HG02571 (cell line): Measurements from ENCODE around the gene OPCML.

Source experiments
- ATAC-seq: cut with Tn5 transposase; IDR thresholded peaks from one replicate; pipeline ENCODE4 v1.9.1; 2021; ENCODE audit warnings: mild to moderate bottlenecking, moderate library complexity; ENCODE audit not compliant: unreplicated experiment

The OPCML gene

DNA sequence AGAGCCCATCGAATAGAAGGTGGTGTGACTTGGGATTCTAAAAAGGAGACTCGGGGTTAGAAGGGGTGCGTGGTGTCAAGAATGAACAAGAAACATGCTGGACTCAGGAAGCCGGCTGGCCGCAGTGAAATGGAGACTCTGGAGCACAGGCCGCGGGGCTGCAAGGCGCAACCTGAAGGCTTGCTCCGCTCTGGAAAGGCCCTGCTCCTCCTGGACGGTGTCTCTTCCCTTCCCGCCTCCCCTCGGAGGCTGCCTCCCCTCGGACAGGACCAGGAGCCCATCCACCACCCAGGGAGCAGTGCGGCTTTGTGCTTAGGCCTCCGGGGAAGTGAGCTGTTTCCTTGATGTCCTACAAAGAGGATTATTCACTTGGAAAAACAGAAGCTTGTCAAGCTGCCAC, 170.1 kb downstream of the OPCML start:
- no peak for ATAC-seq

DNA sequence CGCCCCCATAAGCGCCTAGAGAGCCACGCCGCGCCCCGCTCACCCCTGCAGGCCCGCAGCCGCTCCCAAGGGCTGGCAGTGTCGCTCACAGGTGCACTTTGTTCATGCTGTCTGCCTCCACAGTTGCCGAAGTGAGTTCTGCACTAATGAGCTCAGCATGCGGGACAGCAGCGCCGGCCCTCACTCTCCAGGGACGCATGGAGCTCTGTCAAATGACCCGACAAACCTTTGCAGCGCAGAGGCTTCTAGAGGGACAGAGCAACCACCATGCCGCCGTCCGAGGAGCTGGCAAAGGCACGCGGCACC, 170.7 kb downstream of the OPCML start:
- no peak for ATAC-seq

DNA sequence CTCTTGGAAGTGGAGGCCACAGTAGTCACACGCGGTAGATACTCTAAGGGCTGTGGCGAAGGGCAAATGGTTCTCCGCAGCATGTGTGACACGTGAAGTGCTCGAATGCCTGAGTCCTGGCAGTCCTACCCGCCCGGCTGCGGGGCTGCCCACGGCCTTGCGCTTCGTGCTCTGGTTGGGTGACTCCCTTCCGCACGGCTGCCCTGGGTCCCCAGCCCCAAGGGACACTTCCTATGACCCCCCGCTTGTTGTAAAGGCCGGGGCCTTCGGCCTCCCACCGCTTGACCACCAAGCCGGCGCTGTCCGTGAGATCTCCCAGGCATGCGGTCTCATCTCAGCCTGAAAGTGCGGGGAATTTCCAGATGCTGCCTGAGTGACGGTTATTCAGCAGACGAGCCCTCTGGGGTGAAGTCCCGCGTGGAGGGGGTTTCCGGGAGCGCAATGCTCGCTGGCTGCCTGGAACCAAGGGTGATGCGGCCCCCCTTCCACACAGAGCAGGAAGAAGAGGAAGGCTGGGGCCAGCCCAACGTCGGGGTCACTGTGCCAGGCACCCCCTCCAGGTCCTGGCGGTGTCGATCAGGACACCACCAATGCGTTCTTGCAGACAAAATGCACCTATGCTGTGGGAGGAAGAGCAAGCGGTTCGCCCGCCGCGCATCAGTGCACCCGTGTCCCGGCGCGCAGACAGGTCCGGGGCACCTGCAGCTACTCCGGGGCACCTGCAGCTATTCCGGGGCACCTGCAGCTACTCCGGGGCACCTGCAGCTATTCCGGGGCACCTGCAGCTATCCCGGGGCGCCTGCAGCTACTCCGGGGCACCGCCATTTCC, 171.2 kb downstream of the OPCML start:
- no peak for ATAC-seq

DNA sequence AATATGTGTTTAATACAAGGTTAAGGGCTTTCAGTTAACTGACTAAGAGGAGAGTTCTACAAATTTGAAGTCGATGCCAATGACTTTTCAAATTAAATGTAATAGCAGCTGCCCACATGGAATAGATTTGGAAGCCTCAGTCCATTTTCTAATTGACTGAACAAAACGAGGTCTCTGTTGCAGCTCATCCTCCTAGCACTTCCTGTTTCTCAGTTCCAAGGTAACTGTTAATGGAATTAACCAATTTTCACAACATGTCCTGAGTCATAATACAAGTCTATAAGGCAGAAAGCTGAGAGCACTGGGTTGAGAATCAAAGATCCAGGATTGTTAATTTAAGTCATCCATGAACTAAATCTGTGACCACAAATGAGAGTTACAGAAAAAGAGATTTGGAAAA, 177.2 kb downstream of the OPCML start:
- ATAC-seq, result no peak

DNA sequence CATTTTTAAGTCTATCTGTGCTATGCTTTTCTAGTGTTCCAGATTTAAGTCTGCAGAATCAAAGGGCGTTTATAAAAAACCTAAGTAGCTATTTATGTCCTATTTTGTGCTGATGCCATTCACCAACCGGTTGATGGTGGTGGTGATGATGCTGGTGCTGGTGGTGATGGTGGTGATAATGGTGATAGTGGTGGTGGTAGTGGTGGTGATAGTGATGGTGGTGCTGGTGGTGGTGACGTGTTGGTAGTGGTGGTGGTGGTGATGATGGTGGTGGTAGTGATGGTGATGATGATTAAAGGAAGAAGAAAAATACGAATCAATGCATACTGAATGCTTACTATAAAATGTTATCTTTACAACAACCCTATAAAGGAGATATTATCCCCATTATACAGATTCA, 178.2 kb downstream of the OPCML start:
- ATAC-seq, result no peak

DNA sequence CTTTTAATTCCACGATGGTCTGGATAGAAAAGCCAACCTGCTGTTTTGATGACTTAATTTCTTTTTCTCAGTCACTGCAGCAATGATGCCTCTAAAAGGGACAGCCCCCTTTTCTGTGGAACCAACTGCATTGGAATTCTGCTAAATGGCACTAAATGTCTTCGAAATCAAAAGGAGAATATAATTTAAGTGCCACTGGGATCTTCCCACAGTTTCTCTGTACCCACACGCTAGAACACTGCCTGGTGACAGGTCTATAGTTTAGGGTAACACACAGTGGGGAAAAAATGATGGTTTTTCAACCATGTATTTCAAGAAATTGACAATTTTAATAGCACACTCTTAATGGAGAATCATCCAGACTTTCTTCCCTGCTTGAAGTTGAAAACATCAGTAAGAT, 182.3 kb downstream of the OPCML start:
- ATAC-seq, result no peak

DNA sequence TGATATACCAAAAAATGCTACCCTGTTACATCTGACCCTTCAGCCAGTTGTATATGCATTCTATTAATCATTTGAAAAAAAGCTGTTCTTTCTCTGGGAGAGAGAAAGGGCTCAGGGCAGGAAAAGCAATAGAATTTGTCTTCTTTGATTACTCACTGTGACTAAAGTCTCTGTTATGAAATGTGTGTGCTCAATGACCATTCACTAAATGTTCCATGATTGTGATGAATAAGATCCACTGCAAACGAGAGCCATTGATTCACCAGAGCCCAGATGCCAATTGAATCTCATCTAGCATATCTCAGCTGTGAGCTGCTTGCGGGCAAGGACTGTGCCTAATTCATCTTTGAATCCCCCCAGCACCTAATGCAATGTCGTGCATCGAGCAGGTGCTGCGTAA, 184.3 kb downstream of the OPCML start:
- no peak for ATAC-seq

DNA sequence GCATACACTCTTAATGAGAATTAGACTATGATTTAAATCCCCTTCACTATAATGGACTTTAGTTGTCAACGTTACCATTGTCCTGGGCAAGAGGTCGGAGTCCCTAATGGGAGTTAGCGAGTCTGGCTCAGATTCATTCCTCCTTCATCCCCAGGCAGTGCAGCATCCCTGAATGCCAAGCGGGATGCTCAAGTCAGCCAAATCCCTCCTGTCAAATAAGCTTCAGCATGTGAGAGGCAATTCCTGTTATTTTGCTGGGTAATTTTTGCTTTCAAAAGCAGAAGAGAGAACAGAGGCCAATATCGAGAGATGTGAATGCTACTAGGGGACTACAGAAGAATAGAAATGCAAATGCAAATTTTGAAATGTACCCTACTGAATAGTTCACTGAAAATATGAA, 186.2 kb downstream of the OPCML start:
- ATAC-seq, result no peak

DNA sequence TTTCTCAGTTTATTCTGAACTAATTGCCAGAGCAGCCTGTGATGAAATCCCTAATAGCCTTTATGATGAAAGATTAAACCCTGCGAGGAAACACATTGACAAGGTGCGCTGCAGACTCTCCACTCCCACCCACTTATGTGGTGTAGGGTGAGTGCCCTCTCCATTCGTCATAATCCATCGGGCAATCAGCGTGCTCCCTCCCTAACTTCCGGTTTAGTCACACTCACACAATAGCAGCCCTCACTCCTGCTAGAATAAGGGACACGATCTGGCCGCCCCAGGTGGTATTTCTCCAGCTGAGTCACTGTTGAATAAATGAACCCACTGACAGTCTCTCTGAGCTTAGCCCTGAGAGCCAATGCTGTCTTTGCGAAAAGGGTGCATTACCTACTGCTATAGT, 188.3 kb downstream of the OPCML start:
- ATAC-seq, result no peak

DNA sequence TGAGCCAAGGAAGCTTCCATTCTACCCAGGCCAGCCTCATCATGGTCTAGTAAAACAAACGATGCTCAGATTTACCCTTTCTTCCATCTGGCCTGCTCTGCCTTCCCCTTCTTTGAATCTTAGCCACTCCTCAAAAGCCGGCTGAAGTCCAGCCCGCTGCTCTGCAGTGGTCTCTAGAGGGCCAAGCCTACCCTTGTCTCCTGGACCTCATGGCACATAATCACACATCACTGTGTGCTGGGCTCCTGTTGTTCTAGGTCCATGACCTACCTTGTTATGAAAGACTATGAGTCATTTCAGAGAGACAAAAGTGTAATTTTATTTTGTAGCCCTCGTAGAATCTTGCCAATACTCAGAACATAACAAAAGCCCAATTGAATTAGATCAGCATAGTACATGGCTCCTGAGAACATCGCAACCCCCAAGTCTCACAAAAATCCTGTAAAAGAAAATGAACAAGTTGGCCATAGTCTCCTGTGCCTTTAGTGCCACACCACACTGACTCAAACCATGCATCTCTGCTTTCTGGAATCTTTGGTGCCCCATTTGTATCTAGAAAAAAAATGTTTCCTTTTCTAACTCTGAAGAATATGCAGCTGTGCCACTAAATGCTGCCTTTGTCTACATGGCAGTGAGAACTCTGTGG, 192.7 kb downstream of the OPCML start:
- no peak for ATAC-seq

DNA sequence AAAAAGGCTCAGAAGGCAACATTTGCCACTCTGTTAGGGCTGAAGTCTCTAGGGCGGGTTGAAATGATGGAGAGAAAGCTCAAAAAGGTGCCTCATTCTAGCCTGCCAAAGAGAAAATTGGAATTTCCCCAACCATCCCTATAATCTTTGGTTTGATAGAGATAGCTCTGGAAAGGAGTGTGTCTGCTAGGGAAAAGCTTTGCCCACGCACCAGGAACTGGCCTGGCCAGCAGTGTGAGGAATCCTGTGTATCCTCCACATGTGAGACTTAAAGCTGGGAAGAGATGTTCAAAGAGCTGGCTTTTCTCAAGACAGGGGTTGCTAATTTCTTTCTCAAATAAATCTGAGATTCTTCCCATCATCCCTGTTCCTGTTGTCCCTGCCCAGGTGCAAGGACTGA, 193.7 kb downstream of the OPCML start:
- ATAC-seq, result no peak

DNA sequence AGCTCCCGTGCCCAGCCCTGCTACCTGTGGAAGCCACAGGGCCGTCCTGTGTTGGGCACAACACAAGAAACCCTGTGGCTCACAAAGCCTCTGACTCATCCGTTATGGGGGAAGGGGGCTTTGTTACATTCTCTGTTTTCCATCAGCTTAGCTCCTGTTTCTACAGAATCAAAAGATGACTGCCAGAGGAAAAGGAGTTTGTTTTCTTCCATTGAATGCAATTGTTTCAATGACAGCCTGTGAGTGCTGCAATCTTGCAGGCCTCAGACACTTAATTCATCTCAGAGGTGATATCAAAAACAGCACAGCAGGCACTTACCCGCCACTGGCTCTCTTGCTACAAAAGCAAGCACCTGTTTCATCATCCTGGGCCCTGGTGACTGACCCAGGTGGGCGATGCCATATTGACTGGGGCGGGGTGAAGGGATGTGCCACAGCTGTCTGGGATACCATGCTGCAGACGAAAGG, 194.3 kb downstream of the OPCML start:
- no peak for ATAC-seq

DNA sequence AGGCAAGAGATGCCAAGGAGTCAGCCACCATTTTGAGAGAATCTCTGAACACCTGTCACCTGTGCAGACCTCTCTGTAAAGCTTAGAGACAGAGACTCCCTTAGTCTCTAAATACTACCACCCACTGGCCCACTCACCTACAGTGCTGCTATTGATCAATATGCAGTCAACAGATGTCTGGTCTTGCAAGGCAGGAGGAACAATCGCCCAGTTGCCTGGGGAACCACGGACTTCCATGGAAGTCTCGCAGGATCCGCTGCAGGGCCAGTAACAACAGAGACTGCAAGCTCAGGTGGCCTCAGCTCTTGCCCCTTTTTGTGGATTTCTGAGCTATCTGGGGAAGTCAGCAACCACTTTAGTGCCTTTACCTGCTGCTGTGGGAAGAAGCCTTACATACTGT, 195.1 kb downstream of the OPCML start:
- no peak for ATAC-seq

DNA sequence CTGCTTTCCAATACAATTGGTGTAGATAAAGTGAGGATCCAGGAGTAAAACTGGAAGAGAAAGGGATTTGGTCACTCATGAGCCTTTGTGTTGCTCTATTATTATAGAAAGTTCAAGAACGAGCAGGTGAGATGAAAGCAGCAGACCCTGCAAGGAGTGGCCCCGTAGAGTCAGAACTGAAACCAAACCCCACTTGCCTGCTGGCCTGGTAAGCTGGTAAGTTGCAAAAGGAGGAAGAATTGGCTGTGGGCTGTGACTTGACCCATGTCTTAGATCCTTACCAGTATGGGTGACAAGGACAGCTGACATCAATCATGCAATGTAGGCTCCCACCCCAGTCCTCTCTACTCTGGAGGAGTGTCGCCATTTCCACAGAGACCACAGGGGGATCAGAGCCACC, 201.3 kb downstream of the OPCML start:
- no peak for ATAC-seq

DNA sequence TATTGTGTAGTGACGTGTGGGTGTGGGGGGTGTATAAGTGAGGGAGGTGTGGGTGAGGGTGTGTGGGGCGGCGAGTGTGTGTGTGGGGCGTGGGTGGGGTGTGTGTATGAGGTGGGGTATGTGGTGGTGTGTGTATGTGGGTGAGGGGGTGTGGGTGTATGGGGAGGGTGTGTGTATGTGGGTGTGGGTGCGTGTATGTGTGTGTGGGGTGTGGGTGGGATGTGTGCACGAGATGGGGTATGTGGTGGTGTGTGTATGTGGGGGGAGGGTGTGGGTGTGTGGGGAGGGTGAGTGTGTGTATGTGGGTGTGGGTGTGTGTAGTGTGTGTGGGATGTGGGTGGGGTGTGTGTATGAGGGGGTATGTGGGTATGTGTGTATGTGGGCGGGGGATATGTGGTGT, 205.5 kb downstream of the OPCML start:
- ATAC-seq, result no peak

DNA sequence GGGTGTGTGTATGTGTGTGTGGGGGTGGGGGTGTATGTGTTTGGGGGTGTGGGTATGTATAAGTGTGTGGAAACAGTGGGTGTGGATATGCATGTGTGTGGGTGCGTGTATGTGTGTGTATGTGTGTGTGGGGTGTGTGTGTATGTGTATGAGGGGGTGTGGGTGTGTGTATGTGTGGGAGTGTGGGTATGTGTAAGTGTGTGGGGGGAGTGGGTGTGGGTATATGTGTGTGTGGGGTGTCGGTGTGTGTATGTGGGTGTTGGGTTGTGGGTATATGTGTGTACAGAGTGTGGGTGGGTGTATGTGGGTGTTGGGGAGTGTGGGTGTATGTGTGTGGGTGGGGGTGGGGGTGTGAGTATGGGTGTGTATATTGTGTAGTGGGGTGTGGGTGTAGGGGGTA, 206.0 kb downstream of the OPCML start:
- ATAC-seq, result no peak

DNA sequence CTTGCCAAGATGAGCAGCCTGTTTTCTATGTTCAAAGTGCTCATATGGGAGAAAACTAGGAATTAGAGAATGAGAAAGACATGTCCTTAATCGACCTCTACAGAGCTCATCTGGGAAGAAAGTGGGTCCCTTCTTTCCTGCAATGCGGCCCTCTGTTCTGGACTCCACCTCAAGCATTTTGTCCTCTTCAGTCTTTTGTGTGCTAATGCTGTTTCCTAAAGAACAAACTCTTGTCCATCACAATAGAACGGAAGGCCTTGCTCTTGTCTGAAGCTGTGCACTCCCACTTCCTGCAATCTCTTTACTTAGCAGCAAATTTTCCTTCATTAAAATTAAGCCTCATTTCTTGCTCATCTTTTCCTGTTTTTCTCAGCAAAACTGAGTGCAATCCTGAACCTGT, 206.6 kb downstream of the OPCML start:
- no peak for ATAC-seq

DNA sequence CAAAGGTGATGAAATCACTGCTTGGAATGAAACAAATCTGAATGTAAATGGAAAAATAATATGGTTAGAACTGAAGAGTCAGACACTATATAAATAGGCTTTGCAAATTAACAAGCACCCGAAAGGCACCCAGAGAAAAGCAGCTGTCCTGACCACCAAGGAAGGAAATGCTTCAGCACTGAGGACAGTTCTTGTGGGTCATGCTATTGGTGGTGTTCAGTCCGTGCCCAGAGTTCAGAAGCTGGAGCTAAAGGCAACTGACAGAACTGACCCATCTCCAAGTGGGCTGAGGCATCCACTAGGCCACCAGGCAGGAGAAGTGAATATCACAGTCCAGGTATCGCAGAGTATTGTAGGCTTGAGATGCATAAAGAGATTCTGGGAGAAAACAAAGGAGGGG, 208.9 kb downstream of the OPCML start:
- ATAC-seq, result no peak

DNA sequence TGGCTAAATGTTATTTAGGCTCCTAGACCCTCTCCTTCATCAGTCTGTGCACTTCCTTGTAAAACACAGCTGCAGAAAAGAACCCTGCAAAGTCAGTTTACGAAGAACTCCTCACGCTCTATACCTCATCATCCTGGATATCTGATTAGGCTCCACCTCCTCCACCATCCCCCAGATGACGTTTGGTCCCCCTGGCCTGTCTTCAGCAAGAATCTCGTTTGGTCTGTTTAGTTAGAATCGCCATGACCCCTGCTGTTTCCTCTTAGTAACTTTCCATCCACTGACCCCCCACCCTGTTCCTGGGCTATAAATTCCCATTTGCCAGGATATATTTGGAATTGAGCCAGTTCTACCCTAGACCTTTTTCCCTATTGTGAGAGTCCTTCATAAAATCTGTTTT, 214.1 kb downstream of the OPCML start:
- ATAC-seq, result no peak

DNA sequence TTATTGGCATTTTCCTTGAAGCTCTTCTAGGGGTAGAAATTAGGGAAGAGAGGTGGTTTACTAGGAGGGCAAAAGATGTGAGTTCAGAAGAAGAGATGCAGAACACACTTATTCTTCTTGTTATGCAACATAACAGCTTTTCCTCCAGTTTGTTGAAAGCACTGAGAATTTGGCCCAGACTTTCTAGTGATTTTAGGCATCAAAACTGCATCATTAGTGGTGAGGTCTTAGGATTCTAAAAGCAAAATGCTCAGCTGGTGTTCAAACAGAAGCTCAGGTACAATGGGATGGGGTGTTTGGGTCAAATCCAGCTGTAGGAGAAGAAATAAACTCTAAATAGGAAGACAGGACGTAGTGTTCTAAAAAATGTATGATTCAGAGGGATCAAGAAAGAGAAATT, 221.1 kb downstream of the OPCML start:
- ATAC-seq, result no peak

DNA sequence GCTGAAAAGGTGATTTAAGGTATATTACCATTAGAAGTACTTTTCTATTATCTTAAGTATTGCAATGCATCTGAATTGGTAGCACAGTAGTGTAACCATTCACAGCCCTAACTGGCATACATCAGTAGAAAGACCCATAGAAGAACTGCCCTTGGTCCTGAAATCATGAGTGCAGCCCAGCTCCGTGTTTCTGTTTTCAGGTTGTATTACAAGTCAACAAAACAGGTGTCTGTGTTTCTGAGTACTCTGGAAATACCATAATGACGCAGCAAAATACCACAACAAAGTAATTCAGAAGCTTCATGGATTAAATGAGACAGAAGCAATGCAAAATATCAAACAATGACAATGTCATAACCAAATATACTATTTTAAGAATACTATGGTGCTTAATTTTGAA, 226.3 kb downstream of the OPCML start:
- no peak for ATAC-seq

DNA sequence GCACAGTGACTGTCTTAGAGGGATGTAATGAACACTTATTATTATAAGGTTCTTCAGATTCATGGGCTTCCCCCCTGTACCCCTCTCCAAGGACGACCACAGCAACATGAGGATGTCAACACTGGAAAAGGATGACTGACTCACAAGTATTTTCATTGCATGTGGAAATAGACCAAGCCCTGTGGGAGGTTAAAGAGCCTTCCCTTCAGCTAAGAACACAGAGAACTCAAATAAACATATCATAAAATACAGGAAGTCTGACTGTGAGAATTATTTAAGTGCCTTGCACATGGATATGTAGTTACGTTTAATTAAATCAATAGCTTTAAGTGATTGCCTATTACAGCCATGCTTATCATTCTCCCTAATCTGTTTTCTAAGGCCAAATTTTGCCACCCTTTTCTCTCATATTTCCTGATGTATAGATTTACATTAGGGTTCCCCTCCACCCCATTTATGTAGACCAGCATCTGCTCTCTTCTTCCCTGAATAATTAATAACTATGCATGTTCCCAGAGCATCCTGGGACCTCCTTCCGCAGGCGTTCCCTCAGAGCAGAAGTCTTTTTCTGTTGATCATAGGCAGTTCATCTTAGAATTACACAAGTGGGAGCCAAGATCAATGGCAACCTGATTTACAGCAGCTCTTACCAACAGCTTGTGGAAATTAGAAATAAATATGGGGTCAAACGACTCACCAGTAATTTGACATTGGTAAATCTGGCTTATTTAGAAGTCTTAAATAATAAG, 226.9 kb downstream of the OPCML start:
- ATAC-seq, result no peak
